Prostate gland (tissue), 2 donors: Measurements from ENCODE around the gene NOM1. TPM values are rescaled to one million over a fixed set of nuclear protein-coding genes. Genes with fewer than 3 reads are reported as not detected.

Experiments used
- DNase-seq: peaks from one replicate; pipeline ENCODE4 v3.0.0-alpha.2; 2019; ENCODE audit warnings: low spot score
- H3K27ac ChIP-seq, 2 donors: fragments of 200-600 bp; sonication (generic); 2 replicates each; pipeline ENCODE4 v1.5.1; 2017 to 2019
- H3K27me3 ChIP-seq: fragments of 200-600 bp; sonication (generic); replicated peaks from 2 replicates; pipeline ENCODE4 v1.5.1; 2019; ENCODE audit not compliant: insufficient read depth
- H3K36me3 ChIP-seq, 2 donors: fragments of 200-600 bp; sonication (generic); 1 replicate in 1 of 2; 2 replicates in 1 of 2; pipeline versions ENCODE4 v1.5.1 to v1.8.1; 2017 to 2019
- H3K4me1 ChIP-seq: fragments of 200-600 bp; sonication (generic); replicated peaks from 2 replicates; pipeline ENCODE4 v1.5.1; 2019
- H3K4me3 ChIP-seq, 2 donors: fragments of 200-600 bp; sonication (generic); 2 replicates each; pipeline ENCODE4 v1.5.1; 2017 to 2019
- H3K9me3 ChIP-seq: fragments of 200-600 bp; sonication (generic); 2 replicates; pipeline ENCODE4 v1.5.1; 2017
- POLR2A ChIP-seq: fragments of 450-650 bp; IDR thresholded peaks from one replicate; pipeline ENCODE4 v1.6.1; 2016; ENCODE audit warnings: antibody characterized with exemption, mild to moderate bottlenecking
- POLR2AphosphoS5 ChIP-seq: sonication (generic); formaldehyde crosslinking; IDR thresholded peaks from one replicate; pipeline ENCODE4 v1.6.1; 2017; ENCODE audit warnings: antibody characterized with exemption
- WGBS: methylation state at CpG from one replicate; pipeline ENCODE4 v1.1.5; 2018; 5-methylcytosine and 5-hydroxymethylcytosine counted together
- intact Hi-C: fragments of 100-400 bp; cut with DNase I; formaldehyde crosslinking; loops from one replicate; pipeline ENCODE4 v1.14.2; 2022
- total RNA-seq, 2 donors: library from RNA; depleted of rRNA; stranded (reverse); fragments of >200 nt; gene quantifications; one replicate each; pipeline ENCODE4 v1.1.0, GENCODE V29; 2016
- TF ChIP-seq, protein P1 (sequence below), 4 experiments: fragments of 200-600 bp in 2 of 4; fragments of 450-650 bp in 2 of 4; sonication (generic) in 2 of 4; IDR thresholded peaks; 1 replicate in 3 of 4; 2 replicates in 1 of 4; pipeline ENCODE4 v1.5.1; 2016 to 2019; ENCODE audit warnings: antibody characterized with exemption in 4 of 4, mild to moderate bottlenecking in 2 of 4, moderate library complexity in 2 of 4

NOM1 gene
- total RNA-seq, 2 donors from 2014 or later = 10.4 to 24.3 TPM

- H3K9me3 ChIP-seq = no peaks in the 10 kb centered on the region
- H3K4me3 ChIP-seq = no peak overlapping the region
- H3K36me3 ChIP-seq = no peaks in the 10 kb centered on the region
- H3K27ac ChIP-seq = no peak overlapping the region
- intact Hi-C loops = no loop called here
- H3K27me3 ChIP-seq = peaks cover 7% of the 10 kb centered on the region
- WGBS = 92% methylated on average over 25 of the region's 25 CpGs
- no peak for DNase-seq
- no peak for TF ChIP-seq POLR2A
- no peaks in the 10 kb centered on the region for H3K4me1 ChIP-seq
Measured at GRCh38 chr7:156989766-156990535, 40.4 kb downstream of the NOM1 start.

DNA sequence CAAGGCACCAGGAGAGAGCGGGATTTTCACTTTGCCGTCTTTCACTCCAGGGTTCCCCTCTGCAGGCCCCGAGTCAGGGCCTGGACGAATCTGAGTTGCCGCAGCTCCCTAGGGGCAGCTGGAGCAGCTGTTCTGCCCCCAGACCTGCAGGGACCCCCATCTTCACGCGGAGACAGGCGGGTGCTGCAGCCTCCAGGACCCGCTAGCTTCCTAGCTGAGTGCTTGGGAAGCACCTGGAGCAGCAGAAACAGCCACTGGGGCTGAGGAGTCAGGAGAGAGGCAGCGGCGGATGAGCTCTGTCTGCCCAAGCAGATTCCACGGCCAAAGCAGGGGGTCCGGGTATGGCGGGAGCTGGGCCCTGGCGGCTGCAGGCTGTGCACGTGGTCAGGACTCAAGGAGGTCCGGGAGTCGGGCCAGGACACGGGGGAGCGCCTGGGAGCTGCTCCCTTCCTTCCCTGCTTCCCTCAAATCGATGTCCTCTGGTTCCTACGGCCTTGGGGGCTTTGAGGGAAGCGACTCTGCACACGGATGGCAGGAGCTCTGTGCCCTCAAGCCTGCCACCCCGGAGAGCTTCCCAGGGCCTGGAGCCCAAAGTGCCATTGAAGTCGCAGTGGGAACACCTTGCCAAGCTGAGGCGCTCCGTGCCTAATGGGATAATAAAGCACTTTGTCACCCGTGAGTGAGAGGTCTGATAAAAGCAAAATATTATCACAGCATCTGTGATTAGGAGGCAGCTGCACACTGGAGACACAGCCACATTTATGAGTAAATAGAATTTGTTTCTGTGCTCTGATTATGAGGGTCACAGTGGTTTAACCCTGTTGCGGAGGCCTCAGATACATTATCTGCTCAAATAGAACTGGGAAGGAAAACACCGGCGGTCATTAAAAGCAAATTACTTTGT is 43.8 kb downstream of the NOM1 start:
- no peak for DNase-seq
- Histone ChIP-seq H3K27ac (no peak overlapping the region), H3K27me3 (peaks cover 7% of the 10 kb centered on the region), H3K9me3 (no peaks in the 10 kb centered on the region), H3K4me3 (no peak overlapping the region), H3K4me1 (no peaks in the 10 kb centered on the region), H3K36me3 (no peaks in the 10 kb centered on the region)
- 66% methylated on average over 32 of the region's 32 CpGs for WGBS
- TF ChIP-seq, protein P1, sequence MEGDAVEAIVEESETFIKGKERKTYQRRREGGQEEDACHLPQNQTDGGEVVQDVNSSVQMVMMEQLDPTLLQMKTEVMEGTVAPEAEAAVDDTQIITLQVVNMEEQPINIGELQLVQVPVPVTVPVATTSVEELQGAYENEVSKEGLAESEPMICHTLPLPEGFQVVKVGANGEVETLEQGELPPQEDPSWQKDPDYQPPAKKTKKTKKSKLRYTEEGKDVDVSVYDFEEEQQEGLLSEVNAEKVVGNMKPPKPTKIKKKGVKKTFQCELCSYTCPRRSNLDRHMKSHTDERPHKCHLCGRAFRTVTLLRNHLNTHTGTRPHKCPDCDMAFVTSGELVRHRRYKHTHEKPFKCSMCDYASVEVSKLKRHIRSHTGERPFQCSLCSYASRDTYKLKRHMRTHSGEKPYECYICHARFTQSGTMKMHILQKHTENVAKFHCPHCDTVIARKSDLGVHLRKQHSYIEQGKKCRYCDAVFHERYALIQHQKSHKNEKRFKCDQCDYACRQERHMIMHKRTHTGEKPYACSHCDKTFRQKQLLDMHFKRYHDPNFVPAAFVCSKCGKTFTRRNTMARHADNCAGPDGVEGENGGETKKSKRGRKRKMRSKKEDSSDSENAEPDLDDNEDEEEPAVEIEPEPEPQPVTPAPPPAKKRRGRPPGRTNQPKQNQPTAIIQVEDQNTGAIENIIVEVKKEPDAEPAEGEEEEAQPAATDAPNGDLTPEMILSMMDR (IDR thresholded peaks at IDR 0.05) = no peak
- intact Hi-C loops = no loop called here

GRCh38 chr7:156993925-156994235 is 44.4 kb downstream of the NOM1 start:
- Histone ChIP-seq H3K9me3 (no peaks in the 10 kb centered on the region), H3K27me3 (peaks cover 8% of the 10 kb centered on the region), H3K4me3 (no peak overlapping the region), H3K36me3 (no peaks in the 10 kb centered on the region), H3K4me1 (no peaks in the 10 kb centered on the region), H3K27ac (no peak overlapping the region)
- no peak for DNase-seq
- intact Hi-C loops = no loop called here
- TF ChIP-seq POLR2A (no peak), POLR2AphosphoS5 (no peak)
- TF ChIP-seq, protein P1 (IDR thresholded peaks at IDR 0.05) = no peak
- 73% methylated on average over 10 of the region's 10 CpGs for WGBS

DNA sequence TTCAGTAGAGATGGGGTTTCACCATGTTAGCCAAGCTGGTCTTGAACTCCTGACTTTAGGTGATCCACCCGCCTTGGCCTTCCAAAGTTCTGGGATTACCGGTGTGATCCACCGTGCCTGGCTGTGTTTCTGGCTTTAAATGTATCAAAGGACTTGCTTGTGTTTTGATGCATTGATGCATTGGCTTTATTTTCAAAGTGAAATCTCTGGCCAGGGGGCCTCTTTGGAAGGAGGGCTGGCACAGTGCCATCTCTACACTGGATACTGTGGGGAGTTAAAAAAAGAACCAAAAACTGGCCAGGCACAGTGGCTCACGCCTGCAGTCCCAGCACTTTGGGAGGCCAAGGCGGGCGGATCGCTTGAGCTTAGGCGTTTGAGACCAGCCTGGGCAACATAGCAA is 44.9 kb downstream of the NOM1 start:
- Histone ChIP-seq H3K4me3 (no peak overlapping the region), H3K9me3 (no peaks in the 10 kb centered on the region), H3K27ac (no peak overlapping the region), H3K4me1 (peaks cover under 1% of the 10 kb centered on the region), H3K27me3 (peaks cover 11% of the 10 kb centered on the region), H3K36me3 (no peaks in the 10 kb centered on the region)
- TF ChIP-seq POLR2A (no peak), POLR2AphosphoS5 (no peak)
- TF ChIP-seq, protein P1 (IDR thresholded peaks at IDR 0.05) = no peak
- no peak for DNase-seq
- 88% methylated on average over 8 of the region's 8 CpGs for WGBS
- intact Hi-C loops = no loop called here

GRCh38 chr7:156998988-156999957 is 49.8 kb downstream of the NOM1 start:
- H3K36me3 ChIP-seq = no peaks in the 10 kb centered on the region
- TF ChIP-seq POLR2AphosphoS5 = no peak
- H3K4me1 ChIP-seq = peaks cover 8% of the 10 kb centered on the region
- intact Hi-C loops = no loop called here
- DNase-seq = no peak
- peak overlapping the region; percentile 25 to 34 for H3K4me3 ChIP-seq
- H3K27ac ChIP-seq = no peak overlapping the region
- peaks cover 31% of the 10 kb centered on the region for H3K27me3 ChIP-seq
- WGBS = 16% methylated on average over 41 of the region's 57 CpGs
- H3K9me3 ChIP-seq = no peaks in the 10 kb centered on the region
